Tibial nerve (tissue), 4 donors: ENCODE data around the gene CYTH4.

Source experiments
- CTCF ChIP-seq, 5 experiments: fragments of 200-600 bp in 3 of 5; fragments of 450-650 bp in 2 of 5; sonication (generic) in 3 of 5; IDR thresholded peaks; one replicate each; pipeline ENCODE4 v1.5.1; 2016 to 2019; ENCODE audit warnings: antibody characterized with exemption in 5 of 5, mild to moderate bottlenecking in 3 of 5, moderate library complexity in 2 of 5
- EP300 ChIP-seq, 2 donors: sonication (generic); formaldehyde crosslinking; IDR thresholded peaks; one replicate each; pipeline ENCODE4 v1.6.1; 2017; ENCODE audit warnings: antibody characterized with exemption in 2 of 2, mild to moderate bottlenecking in 1 of 2
- POLR2A ChIP-seq, 2 donors: fragments of 450-650 bp; IDR thresholded peaks; one replicate each; pipeline ENCODE4 v1.6.1; 2017; ENCODE audit warnings: antibody characterized with exemption in 2 of 2, mild to moderate bottlenecking in 2 of 2, moderate library complexity in 2 of 2

GRCh38 chr22:37310815-37311595, 28.7 kb downstream of the CYTH4 start:
- TF ChIP-seq CTCF (IDR thresholded peaks at IDR 0.05) (no peak), POLR2A (IDR thresholded peaks at IDR 0.05) (no peak), EP300 (IDR thresholded peaks at IDR 0.05) (peak in 1 of 2 donors; percentile 43)
